SK-N-SH (cell line): ENCODE measurements around the gene CGB2. TPM values are rescaled to one million over a fixed set of nuclear protein-coding genes. Genes with fewer than 3 reads are reported as not detected.

Experiments used
- CTCF ChIA-PET: fragments of 300-600, 350-600 bp; formaldehyde crosslinking; extraction: SDS; loops from one replicate; lab custom pipeline; 2021; lab: Yijun Ruan, JAX
- POLR2A ChIA-PET: fragments of 350-600 bp; sonication (Branson Sonifier 250); formaldehyde crosslinking; extraction: SDS; loops from one replicate; lab custom pipeline; 2020; ENCODE audit warnings: antibody characterized with exemption, inconsistent platforms; lab: Yijun Ruan, JAX
- DNase-seq: peaks from one replicate; pipeline ENCODE4 v3.0.0; 2012
- H2AFZ ChIP-seq: fragments of 200-600 bp; sonication (generic); 2 replicates; pipeline ENCODE4 v1.8.1; 2016; ENCODE audit warnings: antibody characterized with exemption, mild to moderate bottlenecking, low read depth
- H3F3A ChIP-seq: fragments of 200-600 bp; sonication (generic); replicated peaks from 2 replicates; pipeline ENCODE3; 2016; ENCODE audit warnings: antibody characterized with exemption, mild to moderate bottlenecking; ENCODE audit not compliant: insufficient read depth
- H3K27ac ChIP-seq, 2 experiments: fragments of 200-500 bp in 1 of 2; fragments of 200-600 bp in 1 of 2; sonication (Bioruptor generic) in 1 of 2; sonication (generic), shearing (Covaris generic) in 1 of 2; 2 replicates each; pipeline versions ENCODE4 v1.5.1 to v1.6.1; 2014 to 2016; ENCODE audit warnings: low read depth in 2 of 2, inconsistent platforms in 1 of 2, low read length in 1 of 2, mild to moderate bottlenecking in 1 of 2, mixed read lengths in 1 of 2
- H3K27me3 ChIP-seq: fragments of 200-600 bp; sonication (generic), shearing (Covaris generic); 2 replicates; pipeline ENCODE4 v1.6.1; 2016; ENCODE audit warnings: mixed run types; ENCODE audit not compliant: insufficient read depth
- H3K36me3 ChIP-seq, 2 experiments: fragments of 200-500 bp in 1 of 2; fragments of 200-600 bp in 1 of 2; sonication (Bioruptor generic) in 1 of 2; sonication (generic) in 1 of 2; replicated peaks in 1 of 2; 2 replicates each; pipeline versions ENCODE3 to v1.5.1; 2014 to 2016; ENCODE audit warnings: low read length in 1 of 2, mild to moderate bottlenecking in 1 of 2; ENCODE audit not compliant: insufficient read depth in 2 of 2, control insufficient read depth in 1 of 2
- H3K4me1 ChIP-seq, 2 experiments: fragments of 200-500 bp in 1 of 2; fragments of 200-600 bp in 1 of 2; sonication (Bioruptor generic) in 1 of 2; sonication (generic), shearing (Covaris generic) in 1 of 2; 2 replicates each; pipeline versions ENCODE4 v1.5.1 to v1.6.1; 2014 to 2016; ENCODE audit warnings: low read depth in 1 of 2, low read length in 1 of 2, mixed run types in 1 of 2; ENCODE audit not compliant: insufficient read depth in 2 of 2, control insufficient read depth in 1 of 2
- H3K4me2 ChIP-seq: fragments of 200-600 bp; sonication (generic), shearing (Covaris generic); 2 replicates; pipeline ENCODE4 v1.6.1; 2017; ENCODE audit warnings: mixed run types
- H3K4me3 ChIP-seq, 2 experiments: fragments of 200-500 bp in 1 of 2; fragments of 200-600 bp in 1 of 2; sonication (Bioruptor generic) in 1 of 2; sonication (generic), shearing (Covaris generic) in 1 of 2; 2 replicates each; pipeline versions ENCODE4 v1.5.1 to v1.8.1; 2014 to 2016; ENCODE audit warnings: low read depth in 2 of 2, inconsistent platforms in 1 of 2, low read length in 1 of 2, mild to moderate bottlenecking in 1 of 2, mixed read lengths in 1 of 2, moderate library complexity in 1 of 2
- H3K79me2 ChIP-seq: fragments of 200-600 bp; sonication (generic); 2 replicates; pipeline ENCODE4 v1.8.1; 2017; ENCODE audit warnings: mild to moderate bottlenecking; ENCODE audit not compliant: insufficient read depth
- H3K9ac ChIP-seq: fragments of 200-600 bp; sonication (generic); 2 replicates; pipeline ENCODE4 v1.6.1; 2017; ENCODE audit warnings: mixed run types
- H3K9me2 ChIP-seq: fragments of 200-600 bp; sonication (generic); 2 replicates; pipeline ENCODE4 v1.6.1; 2017; ENCODE audit warnings: mixed run types
- H3K9me3 ChIP-seq: fragments of 200-600 bp; sonication (generic); 2 replicates; pipeline ENCODE4 v1.6.1; 2017; ENCODE audit warnings: mixed run types, mild to moderate bottlenecking, moderate library complexity
- H4K20me1 ChIP-seq: fragments of 200-600 bp; sonication (generic); 2 replicates; pipeline ENCODE4 v1.6.1; 2017; ENCODE audit warnings: mild to moderate bottlenecking, mixed run types; ENCODE audit not compliant: insufficient read depth
- CHD2 ChIP-seq: fragments of 150-350 bp; IDR thresholded peaks from 2 replicates; pipeline ENCODE4 v1.6.1; 2018; ENCODE audit warnings: low read length; ENCODE audit not compliant: partially characterized antibody
- CTCF ChIP-seq: fragments of 200-600 bp; sonication (generic); IDR thresholded peaks from 2 replicates; pipeline ENCODE4 v1.6.1; 2017; ENCODE audit warnings: antibody characterized with exemption, mild to moderate bottlenecking, moderate library complexity
- EP300 ChIP-seq, 2 experiments: IDR thresholded peaks; 2 replicates each; pipeline versions ENCODE4 v1.4.0 to v1.6.1; 2012; ENCODE audit warnings: borderline replicate concordance in 1 of 2, low read depth in 1 of 2, low read length in 1 of 2
- EZH2phosphoT487 ChIP-seq: fragments of 200-600 bp; sonication (generic); IDR thresholded peaks from 2 replicates; pipeline ENCODE4 v1.6.1; 2017; ENCODE audit warnings: low read depth, mixed run types, mild to moderate bottlenecking, antibody characterized with exemption, moderate library complexity, borderline replicate concordance
- FOSL2 ChIP-seq: IDR thresholded peaks from 2 replicates; pipeline ENCODE4 v1.4.0; 2012; ENCODE audit warnings: low read depth, mild to moderate bottlenecking, moderate library complexity, borderline replicate concordance
- FOXJ3 ChIP-seq: sonication (generic); formaldehyde crosslinking; IDR thresholded peaks from 2 replicates; pipeline ENCODE4 v1.5.1; 2020; ENCODE audit warnings: mild to moderate bottlenecking, missing genetic modification reagents
- GABPA ChIP-seq: IDR thresholded peaks from 2 replicates; pipeline ENCODE4 v1.4.0; 2012; ENCODE audit warnings: low read depth, mild to moderate bottlenecking
- JUND ChIP-seq: IDR thresholded peaks from 2 replicates; pipeline ENCODE4 v1.4.0; 2012
- MXI1 ChIP-seq: IDR thresholded peaks from 2 replicates; pipeline ENCODE4 v1.6.1; 2012; ENCODE audit warnings: mild to moderate bottlenecking, low read depth, low read length, improper control_type of control experiment
- NFIC ChIP-seq: IDR thresholded peaks from 2 replicates; pipeline ENCODE4 v1.4.0; 2012; ENCODE audit warnings: borderline replicate concordance
- PBX3 ChIP-seq: IDR thresholded peaks from 2 replicates; pipeline ENCODE4; 2012
- POLR2AphosphoS5 ChIP-seq: IDR thresholded peaks from 2 replicates; pipeline ENCODE4 v1.6.1; 2012; ENCODE audit warnings: low read depth, low read length
- RAD21 ChIP-seq: IDR thresholded peaks from 2 replicates; pipeline ENCODE4 v1.6.1; 2012; ENCODE audit warnings: mild to moderate bottlenecking, low read length
- RCOR1 ChIP-seq: fragments of 150-350 bp; IDR thresholded peaks from 2 replicates; pipeline ENCODE4 v1.6.1; 2017; ENCODE audit warnings: antibody characterized with exemption, low read length
- REST ChIP-seq: IDR thresholded peaks from 2 replicates; pipeline ENCODE4 v1.6.1; 2012; ENCODE audit warnings: mild to moderate bottlenecking, low read depth, low read length, moderate library complexity
- RXRA ChIP-seq: IDR thresholded peaks from 2 replicates; pipeline ENCODE4 v1.4.0; 2012; ENCODE audit warnings: low read depth, mild to moderate bottlenecking, borderline replicate concordance
- TAF1 ChIP-seq: IDR thresholded peaks from 2 replicates; pipeline ENCODE4 v1.6.1; 2012; ENCODE audit warnings: low read depth, mild to moderate bottlenecking, low read length, moderate library complexity, borderline replicate concordance
- TEAD4 ChIP-seq: IDR thresholded peaks from 2 replicates; pipeline ENCODE4 v1.4.0; 2012; ENCODE audit warnings: mild to moderate bottlenecking, borderline replicate concordance; ENCODE audit not compliant: insufficient read depth
- YY1 ChIP-seq: IDR thresholded peaks from 2 replicates; pipeline ENCODE4 v1.4.0; 2012; ENCODE audit warnings: low read depth, mild to moderate bottlenecking
- WGBS: methylation state at CpG from one replicate; pipeline ENCODE4 v1.1.6; 2017; ENCODE audit warnings: low lambda C conversion rate; 5-methylcytosine and 5-hydroxymethylcytosine counted together
- polyA plus RNA-seq, 3 experiments: library from polyadenylated mRNA; depleted of rRNA; stranded (reverse); fragments of >200 nt; gene quantifications; 2 replicates each; pipeline ENCODE4 v1.2.3, GENCODE V29; 2012

Gene CGB2
- polyA plus RNA-seq, 1 of the 3 experiments (the other 2 are of a cell fraction), result 0.64 TPM

- CTCF ChIA-PET, result interaction anchor here (0.6 to 2.2 kb wide), 2 partner anchors 18 to 221 kb away, joined by 3 to 8 read pairs; no protein-coding TSS in a partner anchor
- no peak overlapping the region for H3K4me2 ChIP-seq
Observed at GRCh38 chr19:49080392-49080791, 48.7 kb downstream of the CGB2 start.

More at GRCh38 chr19:49080392-49080791, 48.7 kb downstream of the CGB2 start:
- Histone ChIP-seq H3K4me1 (peaks cover 0 to 4% of the 10 kb centered on the region in 2 experiments; a peak in 1 of 4 replicates), H3K9me3 (no peaks in the 10 kb centered on the region), H3K4me3 (no peak overlapping the region), H3K27ac (no peak overlapping the region), H3K9ac (no peak overlapping the region)
- no peak for DNase-seq
- TF ChIP-seq FOSL2 (no peak), CHD2 (no peak), POLR2AphosphoS5 (no peak), CTCF (no peak), NFIC (no peak), RXRA (no peak), RCOR1 (no peak), TAF1 (no peak), MXI1 (no peak), JUND (no peak), TEAD4 (no peak), EZH2phosphoT487 (no peak), YY1 (no peak), FOXJ3 (CRISPR knock-in tag) (no peak), RAD21 (no peak), GABPA (no peak), REST (no peak), EP300 (IDR thresholded peaks at IDR 0.05; ENCODE audit: borderline replicate concordance in 1 of 2, low read depth in 1 of 2, low read length in 1 of 2) (no peak), PBX3 (no peak)
- TF ChIP-seq, all 33 proteins: peak for 0
- Histone ChIP-seq H3F3A (peaks cover 8% of the 10 kb centered on the region), H3K79me2 (peaks cover 5% of the 10 kb centered on the region; the same call in 1 of the 2 replicates), H3K9me2 (no peaks in the 10 kb centered on the region), H3K36me3 (no peaks in the 10 kb centered on the region), H3K27me3 (no peaks in the 10 kb centered on the region), H2AFZ (no peak overlapping the region), H4K20me1 (no peaks in the 10 kb centered on the region)
- POLR2A ChIA-PET, result no interaction called here
- 37% methylated on average over 4 of the region's 4 CpGs for WGBS
